ENCODE results near the gene VRK3. TPM values are rescaled to one million over a fixed set of nuclear protein-coding genes. Genes with fewer than 3 reads are reported as not detected.

VRK3 gene
- total RNA-seq, 1 experiment from 2014 or later: 44.4 TPM

- Histone ChIP-seq H3K27me3 (replicated peaks; ENCODE audit: insufficient read depth, low read depth, low read length, poor library complexity) (no peaks in the 10 kb centered on the region), H3K27ac (ENCODE audit: low read depth, low read length, poor library complexity, severe bottlenecking) (no peak overlapping the region), H3K4me1 (ENCODE audit: insufficient read depth, low read length, poor library complexity, severe bottlenecking) (no peaks in the 10 kb centered on the region), H3K36me3 (ENCODE audit: insufficient read depth, low read length, poor library complexity, severe bottlenecking) (peaks cover 2% of the 10 kb centered on the region), H3K4me3 (ENCODE audit: low read depth, low read length, poor library complexity, severe bottlenecking) (no peak overlapping the region), H3K9me3 (ENCODE audit: low read depth, low read length, poor library complexity, severe bottlenecking) (no peaks in the 10 kb centered on the region)
- CTCF ChIA-PET: interaction anchor here (1.1 kb wide), 1 partner anchor 46 kb away, joined by 4 read pairs; no protein-coding TSS in a partner anchor
- intact Hi-C loops (cut with micrococcal nuclease; ENCODE audit: unreplicated experiment): no loop called here
- TF ChIP-seq EZH2 (IDR thresholded peaks at IDR 0.05; ENCODE audit: borderline replicate concordance, low read depth, low read length, poor library complexity, severe bottlenecking): no peak
- no peak for TF ChIP-seq CTCF (conservative IDR thresholded peaks at IDR 0.05; ENCODE audit: low read depth, low read length)
- no peak for DNase-seq (ENCODE audit: low spot score)
- POLR2A ChIA-PET (ENCODE audit: low non-redundant PET): no interaction called here
- no TSS peak for BruUV-seq (replicated peaks)
Measured at GRCh38 chr19:49938662-49939061, 86.5 kb downstream of the VRK3 start.

- peak overlapping the region; percentile 34 for H3K4me3 ChIP-seq (ENCODE audit: low read depth, low read length, poor library complexity, severe bottlenecking)
- ChIA-PET POLR2A (ENCODE audit: low non-redundant PET) (interaction anchor here (0.6 kb wide), 1 partner anchor 20 kb away, joined by 5 read pairs; no protein-coding TSS in a partner anchor), CTCF (interaction anchor here (0.7 to 1.1 kb wide), 3 partner anchors 39 to 47 kb away, joined by 3 to 4 read pairs (median 3); no protein-coding TSS in a partner anchor)
- H3K27ac ChIP-seq (ENCODE audit: low read depth, low read length, poor library complexity, severe bottlenecking): no peak overlapping the region
- TF ChIP-seq CTCF (conservative IDR thresholded peaks at IDR 0.05; ENCODE audit: low read depth, low read length): peak; percentile 96
- no peak for TF ChIP-seq EZH2 (IDR thresholded peaks at IDR 0.05; ENCODE audit: borderline replicate concordance, low read depth, low read length, poor library complexity, severe bottlenecking)
- BruUV-seq (replicated peaks): no TSS peak
- peaks cover 10% of the 10 kb centered on the region for H3K36me3 ChIP-seq (ENCODE audit: insufficient read depth, low read length, poor library complexity, severe bottlenecking)
- H3K9me3 ChIP-seq (ENCODE audit: low read depth, low read length, poor library complexity, severe bottlenecking): no peaks in the 10 kb centered on the region
- intact Hi-C loops (cut with micrococcal nuclease; ENCODE audit: unreplicated experiment): loop anchor here (1.0 kb wide), 1 partner anchor 45 kb away; no protein-coding TSS in a partner anchor
- no peaks in the 10 kb centered on the region for H3K27me3 ChIP-seq (replicated peaks; ENCODE audit: insufficient read depth, low read depth, low read length, poor library complexity)
- no peaks in the 10 kb centered on the region for H3K4me1 ChIP-seq (ENCODE audit: insufficient read depth, low read length, poor library complexity, severe bottlenecking)
- peak; percentile 85 for DNase-seq (ENCODE audit: low spot score)
Measured at GRCh38 chr19:49937750-49938381, 87.3 kb downstream of the VRK3 start.

GRCh38 chr19:49936549-49936948 lies 88.6 kb downstream of the VRK3 start:
- H3K4me1 ChIP-seq (ENCODE audit: insufficient read depth, low read length, poor library complexity, severe bottlenecking): peaks cover 6% of the 10 kb centered on the region
- H3K27me3 ChIP-seq (replicated peaks; ENCODE audit: insufficient read depth, low read depth, low read length, poor library complexity): no peaks in the 10 kb centered on the region
- intact Hi-C loops (cut with micrococcal nuclease; ENCODE audit: unreplicated experiment): no loop called here
- no peaks in the 10 kb centered on the region for H3K9me3 ChIP-seq (ENCODE audit: low read depth, low read length, poor library complexity, severe bottlenecking)
- no TSS peak for BruUV-seq (replicated peaks)
- DNase-seq (ENCODE audit: low spot score): no peak
- ChIA-PET POLR2A (ENCODE audit: low non-redundant PET) (interaction anchor here (0.8 kb wide), 1 partner anchor 14 kb away, joined by 4 read pairs; no protein-coding TSS in a partner anchor), CTCF (no interaction called here)
- TF ChIP-seq EZH2 (IDR thresholded peaks at IDR 0.05; ENCODE audit: borderline replicate concordance, low read depth, low read length, poor library complexity, severe bottlenecking) (no peak), CTCF (conservative IDR thresholded peaks at IDR 0.05; ENCODE audit: low read depth, low read length) (no peak)
- peaks cover 21% of the 10 kb centered on the region for H3K36me3 ChIP-seq (ENCODE audit: insufficient read depth, low read length, poor library complexity, severe bottlenecking)
- H3K4me3 ChIP-seq (ENCODE audit: low read depth, low read length, poor library complexity, severe bottlenecking): no peak overlapping the region
- no peak overlapping the region for H3K27ac ChIP-seq (ENCODE audit: low read depth, low read length, poor library complexity, severe bottlenecking)

Measured in A673 (cell line).